T-helper 1 cell (primary cell): Measurements from ENCODE around the gene EYA4.

Experiments
- DNase-seq, 5 donors: peaks; one replicate each; pipeline ENCODE4 v3.0.0-alpha.2; 2012 to 2020

Gene EYA4

GRCh38 chr6:133467231-133467981 lies 226.2 kb downstream of the EYA4 start:
- DNase-seq, result no peak

GRCh38 chr6:133467982-133468380 lies 226.8 kb downstream of the EYA4 start:
- no peak for DNase-seq

GRCh38 chr6:133468591-133468990 lies 227.4 kb downstream of the EYA4 start:
- DNase-seq, result no peak

GRCh38 chr6:133474516-133474915 lies 233.4 kb downstream of the EYA4 start:
- DNase-seq, result no peak

- DNase-seq, result no peak
Observed at GRCh38 chr6:133478673-133479072, 237.5 kb downstream of the EYA4 start.

- no peak for DNase-seq
Observed at GRCh38 chr6:133487174-133487573, 246.0 kb downstream of the EYA4 start.

- DNase-seq, result no peak
Observed at GRCh38 chr6:133495205-133495903, 254.2 kb downstream of the EYA4 start.

GRCh38 chr6:133499662-133500061 lies 258.5 kb downstream of the EYA4 start:
- no peak for DNase-seq

GRCh38 chr6:133501675-133502270 lies 260.6 kb downstream of the EYA4 start:
- DNase-seq, result no peak

- no peak for DNase-seq
Observed at GRCh38 chr6:133502441-133503335, 261.5 kb downstream of the EYA4 start.

- no peak for DNase-seq
Observed at GRCh38 chr6:133503336-133503729, 262.2 kb downstream of the EYA4 start.

- no peak for DNase-seq
Observed at GRCh38 chr6:133504158-133504557, 263.0 kb downstream of the EYA4 start.

GRCh38 chr6:133504761-133505160 lies 263.6 kb downstream of the EYA4 start:
- no peak for DNase-seq

- DNase-seq, result no peak
Observed at GRCh38 chr6:133505681-133506080, 264.5 kb downstream of the EYA4 start.

- DNase-seq, result peak in 1 of 5 donors; percentile 2
Observed at GRCh38 chr6:133512410-133513016, 271.4 kb downstream of the EYA4 start.

GRCh38 chr6:133523816-133524215 lies 282.7 kb downstream of the EYA4 start:
- DNase-seq, result no peak

- no peak for DNase-seq
Observed at GRCh38 chr6:133526436-133526835, 285.3 kb downstream of the EYA4 start.

- DNase-seq, result no peak
Observed at GRCh38 chr6:133528566-133528965, 287.4 kb downstream of the EYA4 start.

- no peak for DNase-seq
Observed at GRCh38 chr6:133532908-133533307, 291.8 kb downstream of the EYA4 start.

GRCh38 chr6:133539502-133540259 lies 298.5 kb downstream of the EYA4 start:
- no peak for DNase-seq

- no peak for DNase-seq
Observed at GRCh38 chr6:133540361-133540760, 299.2 kb downstream of the EYA4 start.

GRCh38 chr6:133541040-133541439 lies 299.9 kb downstream of the EYA4 start:
- DNase-seq, result no peak
